ENCODE measurements around the gene JAM2. TPM values are rescaled to one million over a fixed set of nuclear protein-coding genes. Genes with fewer than 3 reads are reported as not detected.

JAM2 gene
- total RNA-seq, 1 experiment from 2014 or later = 1.9 TPM

DNA sequence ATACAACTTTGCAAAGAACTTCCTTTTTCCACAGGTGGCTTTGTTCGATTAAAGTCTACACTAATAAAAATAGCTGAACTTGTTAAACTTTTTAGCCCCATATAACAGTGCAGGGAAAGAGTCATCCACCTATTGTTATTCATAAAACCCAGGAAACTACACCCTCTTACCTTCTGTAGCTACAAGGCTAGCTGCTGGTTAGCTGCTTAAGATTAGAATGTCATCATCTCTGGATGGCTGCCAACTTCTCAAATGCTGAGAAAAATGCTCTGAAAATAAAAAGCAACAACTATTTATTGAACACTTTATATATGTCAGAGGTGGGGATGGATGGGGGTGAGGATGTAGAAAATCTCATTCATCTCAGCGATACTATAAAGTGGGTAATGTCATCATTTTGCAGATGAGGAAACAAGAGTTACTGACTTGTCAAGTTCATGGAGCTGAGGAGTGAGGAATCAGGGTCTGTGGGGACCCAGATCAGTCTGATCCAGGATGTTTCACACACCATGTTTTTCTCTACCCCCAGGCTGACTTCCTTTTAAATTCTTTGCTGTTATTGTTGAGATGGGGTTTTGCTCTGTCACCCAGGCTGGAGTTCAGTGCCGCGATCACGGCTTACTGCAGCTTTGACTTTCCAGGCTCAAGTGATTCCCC lies 78.6 kb downstream of the JAM2 start:
- no peak for DNase-seq (ENCODE audit: low read depth)

DNA sequence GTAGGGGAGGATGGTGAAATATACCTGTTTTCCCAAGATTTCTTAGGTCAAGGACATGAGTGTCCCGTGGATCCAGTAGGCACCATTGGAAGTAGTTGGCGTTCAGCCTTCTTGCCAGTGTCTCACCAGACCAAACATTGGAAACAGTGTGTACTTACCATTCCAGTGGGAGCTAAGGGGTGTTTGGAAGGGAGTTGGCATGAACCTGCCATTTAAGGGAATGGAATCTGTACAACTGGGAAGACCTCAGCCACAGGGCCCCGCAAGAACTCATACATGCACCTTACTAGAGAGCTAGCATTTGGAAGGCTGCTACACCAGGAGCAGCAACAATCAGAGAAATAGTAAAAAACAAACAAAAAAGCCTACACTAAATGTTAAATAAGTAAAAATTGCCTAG lies 82.9 kb downstream of the JAM2 start:
- no peak for DNase-seq (ENCODE audit: low read depth)

DNA sequence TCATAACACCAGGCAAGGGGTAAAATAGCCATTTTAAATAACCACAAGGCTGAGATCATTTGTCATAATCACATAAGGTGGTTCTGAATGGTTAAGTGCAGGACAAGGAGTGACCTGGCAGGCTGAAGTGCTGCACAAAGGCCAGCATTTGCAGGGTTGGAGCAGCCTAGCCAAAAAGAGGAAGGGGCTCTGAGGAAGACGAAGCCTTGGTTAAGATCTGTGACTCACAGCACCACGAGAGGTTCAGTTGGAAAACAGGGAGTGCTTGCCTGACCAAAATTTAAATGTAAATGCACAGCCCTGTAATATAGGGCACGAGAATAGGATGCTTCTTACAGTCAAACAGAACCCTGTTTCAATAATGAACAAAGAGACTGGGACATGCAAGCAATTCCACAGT lies 83.6 kb downstream of the JAM2 start:
- DNase-seq (ENCODE audit: low read depth) = no peak

DNA sequence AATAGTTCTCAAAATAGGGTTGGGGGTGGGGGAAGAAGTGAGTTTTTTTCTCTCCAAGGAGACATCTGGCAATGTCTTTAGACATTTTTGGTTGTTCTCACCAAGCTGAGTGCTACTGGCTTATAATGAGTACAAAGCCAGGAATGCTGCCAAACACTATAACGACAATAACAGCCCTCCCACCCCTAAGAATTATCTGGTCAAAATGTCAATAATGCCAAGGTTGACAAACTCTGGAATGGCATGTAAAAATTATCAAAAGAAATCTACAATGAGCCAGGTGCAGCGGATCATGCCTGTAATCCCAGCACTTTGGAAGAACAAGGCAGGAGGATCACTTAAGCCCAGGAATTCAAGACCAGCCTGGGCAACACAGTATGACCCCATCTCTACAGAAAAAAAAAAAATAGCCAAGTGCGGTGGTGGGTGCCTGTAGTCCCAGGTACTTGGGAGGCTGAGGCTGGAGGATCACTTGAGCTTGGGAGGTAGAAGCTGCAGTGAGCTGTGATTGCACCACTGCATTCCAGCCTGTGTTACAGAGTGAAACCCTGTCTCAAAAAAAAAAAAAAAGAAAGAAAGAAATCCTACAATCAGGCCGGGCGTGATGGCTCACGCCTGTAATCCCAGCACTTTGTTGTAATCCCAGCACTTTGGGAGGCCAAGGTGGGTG lies 93.2 kb downstream of the JAM2 start:
- no peak for DNase-seq (ENCODE audit: low read depth)

DNA sequence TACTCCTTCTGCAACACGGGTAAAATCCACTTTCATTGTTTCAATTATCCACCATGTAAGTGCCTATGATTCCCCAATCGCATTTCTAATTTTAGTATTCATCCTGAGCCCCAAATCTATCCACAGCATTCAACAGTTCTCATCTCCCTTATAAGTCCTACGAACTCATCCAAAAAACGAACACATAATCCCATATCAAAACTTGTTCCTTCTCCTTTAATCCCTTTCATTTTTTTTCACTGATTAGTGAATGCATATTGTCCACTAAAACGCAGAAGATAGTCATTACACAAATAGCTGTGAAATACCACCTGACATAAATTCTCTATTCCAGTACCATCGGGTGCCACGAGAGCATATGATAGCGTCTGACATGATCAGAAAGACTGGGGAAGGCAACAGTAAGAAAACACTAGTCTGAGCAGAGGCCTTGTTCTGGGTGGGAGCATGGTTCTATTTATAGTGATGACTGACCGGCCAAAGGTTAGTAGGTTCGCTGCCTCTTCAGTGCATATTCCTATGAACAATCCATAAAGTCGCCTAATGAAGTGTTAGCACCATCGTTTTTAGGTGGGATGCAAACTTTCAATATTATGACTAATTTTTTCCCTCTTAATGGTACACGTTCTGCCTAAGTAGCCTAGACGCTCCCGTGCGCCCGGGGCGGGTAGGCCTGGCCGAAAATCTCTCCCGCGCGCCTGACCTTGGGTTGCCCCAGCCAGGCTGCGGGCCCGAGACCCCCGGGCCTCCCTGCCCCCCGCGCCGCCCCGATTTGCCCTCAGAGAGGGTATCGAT lies 95.0 kb downstream of the JAM2 start:
- peak; percentile 24 for DNase-seq (ENCODE audit: low read depth)

DNA sequence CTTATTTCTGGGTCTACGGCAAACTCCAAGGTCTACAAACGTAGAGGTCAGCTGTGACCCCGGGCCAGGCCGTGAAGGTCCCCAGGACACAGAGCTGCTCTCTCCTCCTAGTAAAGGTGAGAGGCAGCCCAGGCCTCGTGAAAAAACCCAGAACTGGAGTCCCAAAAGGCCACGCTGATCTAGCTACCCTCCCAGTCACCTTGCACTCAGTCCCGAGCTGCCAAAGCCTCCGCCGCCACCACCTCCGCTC lies 95.5 kb downstream of the JAM2 start:
- no peak for DNase-seq (ENCODE audit: low read depth)

DNA sequence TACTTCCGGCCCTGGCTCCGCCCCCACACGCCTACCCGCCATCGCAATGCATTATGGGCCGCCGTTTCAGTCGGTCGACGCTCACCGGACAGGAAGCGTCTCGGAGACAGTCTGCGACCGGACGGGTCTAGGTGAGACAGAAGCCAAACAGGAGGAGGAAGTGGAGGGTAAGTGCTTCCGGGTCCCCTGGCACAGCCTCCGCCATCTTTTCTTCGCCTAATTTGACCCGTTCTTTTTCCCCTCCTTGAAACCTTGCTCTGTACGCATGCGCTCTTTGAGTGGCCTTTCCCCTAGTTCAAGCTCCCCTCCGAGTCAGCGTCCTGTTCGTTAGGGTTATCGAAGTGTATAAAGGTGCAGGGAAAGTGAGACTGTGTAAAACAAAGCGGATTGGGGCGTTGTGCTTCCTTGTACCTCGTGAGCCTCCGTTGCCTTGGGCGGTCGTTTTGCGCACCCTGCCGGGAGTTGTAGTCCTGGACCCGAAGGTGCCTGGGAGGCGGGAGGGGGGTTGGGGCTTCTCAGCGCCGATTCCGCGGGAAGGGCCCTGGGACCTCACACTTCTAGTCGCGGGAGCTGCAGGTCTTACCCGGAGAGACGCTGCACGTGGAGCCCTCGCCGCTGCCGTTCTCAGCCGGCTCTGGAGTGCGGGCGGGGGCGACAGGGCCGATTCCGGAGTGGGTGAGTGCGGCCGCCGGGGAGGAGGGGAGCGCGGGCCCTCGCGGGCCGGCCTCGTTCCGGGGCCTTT lies 96.0 kb downstream of the JAM2 start, which contains the start of the genes ATP5PF and GABPA:
TSS of gene ATP5PF (minus strand) at position 1 of the 742 bp plus-strand sequence. CDS start 5,110 bp downstream, outside the sequence.
TSS of gene GABPA (plus strand) at position 69 of the 742 bp plus-strand sequence. CDS start 6,627 bp downstream, outside the sequence.
- DNase-seq (ENCODE audit: low read depth) = peak; percentile 97

DNA sequence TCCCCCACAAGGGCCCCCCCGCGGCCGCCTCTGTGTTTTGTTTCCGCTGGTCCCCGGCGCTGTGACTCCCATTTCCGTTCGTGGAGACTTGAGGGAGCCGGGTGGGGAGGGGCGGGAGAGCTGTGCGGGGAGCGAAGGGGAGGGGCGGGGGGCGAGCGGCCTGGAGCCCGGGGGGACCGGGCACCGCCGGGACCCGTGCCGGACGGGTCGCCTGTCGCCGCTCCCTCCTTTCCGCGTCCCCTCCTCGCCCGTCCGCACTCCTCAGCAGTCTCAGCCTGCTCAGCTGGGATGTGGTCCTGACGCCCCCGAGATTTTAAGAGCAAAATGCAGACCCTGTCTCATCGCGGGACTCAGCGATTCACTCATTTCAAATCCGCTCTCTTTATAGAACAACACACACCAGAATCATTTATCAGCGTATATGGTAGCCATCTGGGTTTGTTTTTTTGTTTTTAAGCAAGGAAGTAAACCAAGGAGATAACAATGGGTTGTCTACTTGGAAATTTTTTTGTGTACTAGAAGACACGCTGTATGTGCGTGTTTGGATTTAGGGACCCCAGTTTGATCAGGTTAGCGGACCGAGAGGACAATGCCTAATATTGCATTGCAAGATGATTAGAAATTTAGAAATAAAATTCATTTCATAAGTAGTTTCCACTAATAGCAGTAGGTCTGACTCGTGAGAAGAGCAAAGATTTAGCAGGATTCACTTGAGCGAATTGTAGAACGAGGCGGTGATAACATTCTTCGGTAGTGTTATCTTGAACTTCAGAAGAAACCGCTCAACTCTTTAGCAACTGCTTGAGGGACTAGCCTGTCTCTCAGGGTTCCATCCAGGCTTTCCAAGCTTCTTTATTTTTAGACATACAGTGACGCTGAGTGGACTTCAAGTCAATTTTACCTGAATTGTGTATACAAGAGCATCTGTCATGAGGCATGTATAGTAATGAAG lies 96.9 kb downstream of the JAM2 start:
- DNase-seq (ENCODE audit: low read depth) = peak; percentile 83

DNA sequence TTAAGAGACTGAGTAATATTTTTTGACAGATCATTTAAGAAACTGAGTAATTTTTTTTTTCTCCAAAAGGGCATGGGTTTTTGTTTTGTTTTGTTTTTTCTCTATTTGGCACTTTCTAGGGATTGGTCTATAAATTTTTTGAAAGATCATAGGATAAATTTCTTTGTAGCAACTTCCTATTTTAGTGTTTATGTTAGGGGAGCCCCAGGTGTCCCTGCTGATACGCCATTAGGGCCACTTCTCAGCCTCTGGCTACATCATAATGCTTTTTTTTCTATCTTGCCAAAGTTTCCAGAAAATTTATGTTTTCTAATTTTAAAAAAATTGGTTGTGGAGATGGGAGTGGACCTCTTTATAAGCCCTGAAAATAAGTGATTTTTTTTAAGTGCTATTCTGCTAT lies 98.4 kb downstream of the JAM2 start:
- no peak for DNase-seq (ENCODE audit: low read depth)

DNA sequence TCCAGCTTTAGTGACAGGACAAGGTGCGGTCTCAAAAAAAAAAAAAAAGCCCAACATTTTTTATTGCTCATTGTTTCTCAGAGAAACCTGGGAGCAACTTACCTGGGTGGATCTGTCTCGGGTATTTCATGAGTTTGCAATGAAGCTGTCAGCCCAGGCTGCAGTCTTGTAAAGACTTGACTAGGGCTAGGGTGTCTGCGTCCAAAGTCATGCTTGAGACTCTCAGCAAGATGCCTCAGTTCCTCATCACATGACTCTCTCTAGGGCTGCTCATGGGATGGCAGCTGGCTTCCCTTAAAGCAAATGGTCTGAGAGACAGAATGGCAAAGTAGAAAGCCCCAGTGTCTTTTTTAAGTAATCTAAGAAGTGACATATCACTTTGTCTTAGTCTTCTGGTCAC lies 103.8 kb downstream of the JAM2 start:
- DNase-seq (ENCODE audit: low read depth) = no peak

DNA sequence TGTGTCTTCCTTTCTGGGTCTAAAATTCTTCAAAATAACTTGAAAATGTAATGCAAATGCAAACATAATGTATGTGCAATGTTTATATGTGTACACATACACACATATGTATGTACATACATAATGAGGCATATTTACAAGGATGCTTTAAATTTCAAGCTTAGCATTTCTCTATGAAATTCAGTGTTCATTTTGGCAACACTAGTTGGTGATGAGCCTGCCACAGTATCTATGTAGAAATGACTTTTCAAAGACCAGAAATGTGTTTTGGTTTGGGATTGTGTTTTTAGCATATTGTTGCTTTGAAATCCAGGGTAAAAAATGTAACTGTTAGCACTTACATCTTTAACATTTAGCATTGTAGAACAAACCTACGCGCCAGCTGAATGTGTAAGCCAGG lies 105.8 kb downstream of the JAM2 start:
- no peak for DNase-seq (ENCODE audit: low read depth)

DNA sequence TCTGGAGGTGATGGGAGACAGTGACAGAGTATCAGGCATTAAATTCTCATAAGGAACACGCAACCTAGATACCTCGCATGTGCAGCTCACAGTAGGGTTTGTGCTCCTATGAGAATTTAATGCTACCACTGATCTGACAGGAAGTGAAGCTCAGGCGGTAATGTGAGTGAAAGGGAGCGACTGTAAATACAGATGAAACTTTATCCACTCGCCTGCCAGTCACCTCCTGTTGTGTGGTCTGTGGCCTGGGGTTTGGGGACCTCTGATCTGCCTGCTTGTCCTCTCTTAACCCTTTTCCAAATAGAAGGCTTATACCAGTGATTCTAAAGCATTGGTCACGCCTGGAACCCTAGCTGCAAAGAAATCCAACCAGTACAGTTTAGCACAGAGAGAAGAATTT lies 111.0 kb downstream of the JAM2 start:
- no peak for DNase-seq (ENCODE audit: low read depth)

DNA sequence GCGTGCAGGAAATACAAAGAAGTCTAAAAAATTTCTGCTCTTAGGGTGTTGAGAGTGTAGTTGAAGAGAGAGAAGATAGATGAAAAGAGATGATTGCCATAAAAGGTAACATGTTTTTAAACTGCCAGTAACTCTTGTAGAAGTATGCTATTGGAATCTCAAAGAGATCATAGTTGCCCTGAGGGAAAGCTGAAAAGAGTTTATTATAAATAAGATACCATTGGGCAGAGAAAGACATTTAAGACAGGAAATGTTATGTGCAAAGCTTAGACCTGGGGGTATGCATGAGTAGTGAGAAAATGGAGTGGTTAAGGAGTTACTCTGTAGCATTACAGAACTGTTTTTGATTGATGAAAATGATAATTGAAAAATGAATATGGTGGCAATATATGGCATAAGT lies 113.4 kb downstream of the JAM2 start:
- DNase-seq (ENCODE audit: low read depth) = no peak

DNA sequence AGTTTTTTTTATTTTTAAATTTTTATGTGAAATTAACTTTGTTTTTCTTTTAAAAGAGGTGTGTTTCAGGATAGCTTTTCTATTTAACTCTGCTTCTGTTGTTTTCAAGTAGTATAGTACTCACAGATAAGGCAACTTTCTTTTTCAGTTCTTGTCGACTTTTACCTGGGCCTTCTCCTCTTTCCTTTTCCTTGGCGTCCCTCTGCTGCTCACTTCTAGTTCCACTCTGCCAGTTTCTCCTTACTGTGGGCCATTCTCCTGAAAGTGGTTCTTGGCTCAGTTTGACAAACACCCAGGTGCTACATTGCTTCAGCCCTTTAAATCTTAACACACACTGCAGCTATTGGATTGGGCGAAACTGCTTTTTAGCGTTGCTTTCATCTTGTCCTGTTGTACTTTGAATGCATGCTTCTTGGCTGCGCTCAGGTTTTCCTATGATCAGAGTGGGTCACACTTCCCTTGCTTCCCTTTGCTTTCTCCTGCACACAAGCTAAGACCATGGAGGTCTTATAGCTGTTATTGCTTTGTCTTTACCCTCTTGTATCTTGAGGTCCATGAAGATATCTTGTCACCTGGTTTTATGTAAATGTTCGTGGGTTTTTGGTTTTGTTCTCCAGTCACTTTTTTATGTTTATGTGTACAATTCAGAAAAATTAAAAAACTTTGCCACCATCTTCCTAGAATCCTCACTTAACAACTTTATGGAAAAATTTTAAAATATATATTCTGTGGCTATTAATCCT lies 117.3 kb downstream of the JAM2 start:
- DNase-seq (ENCODE audit: low read depth) = no peak

DNA sequence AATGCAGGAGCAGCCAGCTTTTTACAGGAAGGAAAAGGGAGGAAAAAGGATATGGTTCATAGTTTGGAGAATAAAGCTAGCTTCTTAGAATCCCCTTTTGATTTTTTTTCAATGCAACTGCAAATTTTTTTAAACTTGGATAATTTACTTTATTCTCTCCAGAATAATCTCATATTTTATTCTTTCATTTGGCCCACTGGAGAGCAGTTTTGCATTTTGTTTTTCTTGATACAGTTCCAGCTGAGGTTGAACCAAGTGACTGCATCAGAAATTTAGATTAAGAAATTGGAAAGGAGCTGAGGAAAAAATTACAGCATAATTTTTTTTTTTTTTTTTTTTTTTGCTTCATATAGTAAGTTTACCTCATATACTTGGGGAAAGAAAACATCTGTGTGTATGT lies 118.5 kb downstream of the JAM2 start:
- no peak for DNase-seq (ENCODE audit: low read depth)

DNA sequence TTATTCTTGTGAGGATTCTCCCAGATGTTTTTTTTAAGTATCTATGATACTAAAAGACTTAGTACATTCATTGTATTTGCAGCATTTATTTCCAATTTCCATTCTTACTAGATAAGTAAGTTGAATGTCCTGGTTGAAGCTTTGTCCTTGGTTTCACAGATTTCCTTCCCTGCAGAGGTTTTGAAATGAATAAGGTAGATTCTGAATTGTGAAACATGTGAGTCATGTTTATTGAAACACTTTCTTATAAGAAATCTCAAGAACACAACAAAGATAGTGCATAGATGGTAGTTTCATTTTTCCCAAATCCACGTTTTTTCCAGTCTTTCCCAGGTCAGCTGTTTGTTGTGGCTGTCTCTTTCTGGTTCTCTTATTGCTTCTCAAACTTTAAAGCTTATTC lies 120.5 kb downstream of the JAM2 start:
- no peak for DNase-seq (ENCODE audit: low read depth)

DNA sequence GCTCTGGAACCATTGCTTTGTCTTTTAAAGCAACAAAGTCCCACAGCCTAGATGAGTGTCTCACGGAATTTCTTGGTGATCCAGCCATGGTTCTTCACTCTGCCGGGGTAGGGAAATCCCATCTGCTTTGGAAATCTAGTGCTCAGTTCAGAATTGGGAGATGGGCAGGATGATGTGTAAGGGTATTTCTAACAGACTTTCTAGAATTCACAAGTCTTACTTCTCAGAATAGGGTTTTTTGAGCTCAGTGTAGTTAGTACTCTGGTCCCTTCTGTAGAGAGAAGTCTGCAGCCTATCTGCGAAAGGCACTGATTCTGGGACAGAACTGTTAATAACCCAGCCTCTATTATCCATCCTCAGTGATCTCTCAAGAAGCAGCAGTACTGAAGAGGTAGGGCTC lies 121.0 kb downstream of the JAM2 start:
- no peak for DNase-seq (ENCODE audit: low read depth)

DNA sequence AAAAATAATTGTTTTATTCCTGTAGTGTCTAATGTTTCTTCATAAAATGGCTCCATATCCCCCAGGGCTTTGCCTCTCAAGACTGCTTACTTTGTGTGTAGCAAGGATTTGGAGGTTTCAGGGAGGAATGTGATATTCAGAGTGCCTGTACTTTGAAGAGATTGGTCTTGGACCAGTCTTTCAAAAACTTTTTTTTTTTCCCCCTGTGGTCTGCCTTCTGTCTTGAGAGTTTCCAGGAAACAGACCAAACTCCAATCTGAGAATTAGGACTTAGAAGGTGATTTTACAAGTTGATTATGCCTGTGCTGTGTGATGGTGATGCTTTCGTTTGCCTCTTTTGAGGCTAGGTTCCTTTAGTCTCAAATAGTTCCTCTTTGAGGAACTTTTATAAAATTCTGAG lies 121.6 kb downstream of the JAM2 start:
- no peak for DNase-seq (ENCODE audit: low read depth)

DNA sequence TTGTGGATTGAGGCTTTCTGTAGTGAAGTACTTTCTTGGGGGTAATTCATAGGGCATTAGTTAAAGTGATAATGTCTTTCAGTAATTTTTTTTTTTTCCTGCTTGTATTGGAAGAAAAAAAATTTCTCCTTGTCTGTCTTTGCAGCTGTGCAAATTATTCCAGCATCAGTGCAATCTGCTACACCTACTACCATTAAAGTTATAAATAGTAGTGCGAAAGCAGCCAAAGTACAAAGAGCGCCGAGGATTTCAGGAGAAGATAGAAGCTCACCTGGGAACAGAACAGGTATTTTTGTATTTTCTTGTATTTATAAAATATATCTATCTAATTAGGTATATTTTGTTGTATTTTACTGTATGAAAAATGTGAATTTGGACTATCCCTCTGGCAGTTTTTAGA lies 125.0 kb downstream of the JAM2 start:
- no peak for DNase-seq (ENCODE audit: low read depth)

Data from RPMI7951 (cell line).